Endothelial cell of umbilical vein (primary cell): Measurements from ENCODE around the gene LBX2.
"Not testable (repeated sequence)": the region's sequence is repeated elsewhere in the genome, so short reads cannot be mapped to it uniquely, and the experiment has no call there.

Experiments
- CTCF ChIP-seq, 2 donors: IDR thresholded peaks; 1 replicate in 1 of 2; 2 replicates in 1 of 2; pipeline ENCODE4 v1.5.1; 2011; ENCODE audit warnings: low read length in 2 of 2, mild to moderate bottlenecking in 2 of 2, moderate library complexity in 2 of 2, control low read depth in 1 of 2, inconsistent platforms in 1 of 2, low read depth in 1 of 2; ENCODE audit not compliant: insufficient read depth in 1 of 2; ENCODE audit errors: extremely low read depth in 1 of 2
- EZH2 ChIP-seq: IDR thresholded peaks from 2 replicates; pipeline ENCODE4 v1.6.1; 2012; ENCODE audit warnings: borderline replicate concordance, low read depth, mild to moderate bottlenecking, moderate library complexity, low read length, inconsistent platforms; ENCODE audit not compliant: severe bottlenecking
- FOS ChIP-seq: IDR thresholded peaks from 2 replicates; pipeline ENCODE4 v1.6.1; 2011; ENCODE audit warnings: mild to moderate bottlenecking, low read length, moderate library complexity, borderline replicate concordance; ENCODE audit not compliant: insufficient read depth
- GATA2 ChIP-seq: IDR thresholded peaks from 2 replicates; pipeline ENCODE4 v1.7.0; 2011; ENCODE audit warnings: low read depth, mild to moderate bottlenecking, moderate library complexity, mixed read lengths, low read length; ENCODE audit not compliant: insufficient read length, insufficient read depth
- MAX ChIP-seq: IDR thresholded peaks from 2 replicates; pipeline ENCODE4 v1.6.1; 2011; ENCODE audit not compliant: insufficient read depth, insufficient read length
- MYC ChIP-seq: IDR thresholded peaks from one replicate; pipeline ENCODE4 v1.6.1; 2011; ENCODE audit warnings: mild to moderate bottlenecking, low read depth, low read length
- POLR2A ChIP-seq: IDR thresholded peaks from 2 replicates; pipeline ENCODE4 v1.6.1; 2012; ENCODE audit warnings: low read depth, mild to moderate bottlenecking, control low read depth, low read length
- POLR2AphosphoS5 ChIP-seq: IDR thresholded peaks from 2 replicates; pipeline ENCODE4 v1.6.1; 2012; ENCODE audit warnings: low read depth, mild to moderate bottlenecking, control low read depth, low read length, moderate library complexity; ENCODE audit not compliant: insufficient read depth

- TF ChIP-seq GATA2; CTCF (IDR thresholded peaks at IDR 0.05; ENCODE audit: extremely low read depth in 1 of 2, insufficient read depth in 1 of 2, low read depth in 1 of 2, low read length in 2 of 2); POLR2A; MAX; EZH2; FOS; POLR2AphosphoS5; MYC: not testable (repeated sequence)
Measured at GRCh38 chr2:74460187-74460586, 39.2 kb downstream of the LBX2 start.
